Suprapubic skin (tissue), 3 donors: ENCODE measurements around the gene VEGFD.

Experiments
- POLR2A ChIP-seq, 2 donors: fragments of 450-650 bp; IDR thresholded peaks; one replicate each; pipeline ENCODE4 v1.6.1; 2017; ENCODE audit warnings: antibody characterized with exemption in 2 of 2, mild to moderate bottlenecking in 2 of 2, moderate library complexity in 2 of 2
- TF ChIP-seq, protein P1 (sequence below), 2 donors: fragments of 200-600 bp in 1 of 2; fragments of 450-650 bp in 1 of 2; sonication (generic) in 1 of 2; IDR thresholded peaks; one replicate each; pipeline ENCODE4 v1.5.1; 2016 to 2019; ENCODE audit warnings: antibody characterized with exemption in 2 of 2, mild to moderate bottlenecking in 1 of 2, moderate library complexity in 1 of 2

DNA sequence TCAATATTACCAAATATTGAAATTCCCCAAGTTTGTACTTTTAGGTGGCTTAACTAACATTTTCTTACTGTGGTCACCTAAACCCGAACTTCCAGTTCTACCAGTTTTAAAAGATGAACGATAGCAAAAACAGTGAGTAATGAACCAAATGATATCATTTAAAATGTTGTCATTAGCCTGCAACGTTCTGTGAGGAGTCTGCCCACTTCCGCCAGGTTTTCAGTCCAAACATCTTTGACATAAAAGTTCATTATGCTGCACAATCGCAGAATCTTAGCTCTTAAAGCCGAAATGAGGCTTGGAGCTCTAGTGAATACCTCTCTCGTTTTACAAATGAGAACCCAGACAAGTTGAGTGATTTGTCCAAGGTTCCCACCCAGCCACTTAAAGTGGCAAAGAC is 49.7 kb downstream of the VEGFD start:
- TF ChIP-seq, protein P1, sequence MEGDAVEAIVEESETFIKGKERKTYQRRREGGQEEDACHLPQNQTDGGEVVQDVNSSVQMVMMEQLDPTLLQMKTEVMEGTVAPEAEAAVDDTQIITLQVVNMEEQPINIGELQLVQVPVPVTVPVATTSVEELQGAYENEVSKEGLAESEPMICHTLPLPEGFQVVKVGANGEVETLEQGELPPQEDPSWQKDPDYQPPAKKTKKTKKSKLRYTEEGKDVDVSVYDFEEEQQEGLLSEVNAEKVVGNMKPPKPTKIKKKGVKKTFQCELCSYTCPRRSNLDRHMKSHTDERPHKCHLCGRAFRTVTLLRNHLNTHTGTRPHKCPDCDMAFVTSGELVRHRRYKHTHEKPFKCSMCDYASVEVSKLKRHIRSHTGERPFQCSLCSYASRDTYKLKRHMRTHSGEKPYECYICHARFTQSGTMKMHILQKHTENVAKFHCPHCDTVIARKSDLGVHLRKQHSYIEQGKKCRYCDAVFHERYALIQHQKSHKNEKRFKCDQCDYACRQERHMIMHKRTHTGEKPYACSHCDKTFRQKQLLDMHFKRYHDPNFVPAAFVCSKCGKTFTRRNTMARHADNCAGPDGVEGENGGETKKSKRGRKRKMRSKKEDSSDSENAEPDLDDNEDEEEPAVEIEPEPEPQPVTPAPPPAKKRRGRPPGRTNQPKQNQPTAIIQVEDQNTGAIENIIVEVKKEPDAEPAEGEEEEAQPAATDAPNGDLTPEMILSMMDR (IDR thresholded peaks at IDR 0.05), result no peak
- no peak for TF ChIP-seq POLR2A (IDR thresholded peaks at IDR 0.05)
